Tibial nerve (tissue), 4 donors: ENCODE data around the gene FRMD4A.

Source experiments
- CTCF ChIP-seq, 5 experiments: fragments of 200-600 bp in 3 of 5; fragments of 450-650 bp in 2 of 5; sonication (generic) in 3 of 5; IDR thresholded peaks; one replicate each; pipeline ENCODE4 v1.5.1; 2016 to 2019; ENCODE audit warnings: antibody characterized with exemption in 5 of 5, mild to moderate bottlenecking in 3 of 5, moderate library complexity in 2 of 5
- EP300 ChIP-seq, 2 donors: sonication (generic); formaldehyde crosslinking; IDR thresholded peaks; one replicate each; pipeline ENCODE4 v1.6.1; 2017; ENCODE audit warnings: antibody characterized with exemption in 2 of 2, mild to moderate bottlenecking in 1 of 2
- POLR2A ChIP-seq, 2 donors: fragments of 450-650 bp; IDR thresholded peaks; one replicate each; pipeline ENCODE4 v1.6.1; 2017; ENCODE audit warnings: antibody characterized with exemption in 2 of 2, mild to moderate bottlenecking in 2 of 2, moderate library complexity in 2 of 2

- no peak for TF ChIP-seq CTCF (IDR thresholded peaks at IDR 0.05)
- TF ChIP-seq POLR2A (IDR thresholded peaks at IDR 0.05), result no peak
- no peak for TF ChIP-seq EP300 (IDR thresholded peaks at IDR 0.05)
Observed at GRCh38 chr10:14181567-14181936, 149.2 kb downstream of the FRMD4A start.
